ENCODE measurements around the gene ARL8A.

GRCh38 chr1:202184750-202185460, 40.4 kb upstream of the ARL8A start:
- TF ChIP-seq, protein P1, sequence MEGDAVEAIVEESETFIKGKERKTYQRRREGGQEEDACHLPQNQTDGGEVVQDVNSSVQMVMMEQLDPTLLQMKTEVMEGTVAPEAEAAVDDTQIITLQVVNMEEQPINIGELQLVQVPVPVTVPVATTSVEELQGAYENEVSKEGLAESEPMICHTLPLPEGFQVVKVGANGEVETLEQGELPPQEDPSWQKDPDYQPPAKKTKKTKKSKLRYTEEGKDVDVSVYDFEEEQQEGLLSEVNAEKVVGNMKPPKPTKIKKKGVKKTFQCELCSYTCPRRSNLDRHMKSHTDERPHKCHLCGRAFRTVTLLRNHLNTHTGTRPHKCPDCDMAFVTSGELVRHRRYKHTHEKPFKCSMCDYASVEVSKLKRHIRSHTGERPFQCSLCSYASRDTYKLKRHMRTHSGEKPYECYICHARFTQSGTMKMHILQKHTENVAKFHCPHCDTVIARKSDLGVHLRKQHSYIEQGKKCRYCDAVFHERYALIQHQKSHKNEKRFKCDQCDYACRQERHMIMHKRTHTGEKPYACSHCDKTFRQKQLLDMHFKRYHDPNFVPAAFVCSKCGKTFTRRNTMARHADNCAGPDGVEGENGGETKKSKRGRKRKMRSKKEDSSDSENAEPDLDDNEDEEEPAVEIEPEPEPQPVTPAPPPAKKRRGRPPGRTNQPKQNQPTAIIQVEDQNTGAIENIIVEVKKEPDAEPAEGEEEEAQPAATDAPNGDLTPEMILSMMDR (IDR thresholded peaks at IDR 0.05), result peak; percentile 91
- TF ChIP-seq MAFK (IDR thresholded peaks at IDR 0.05; ENCODE audit: partially characterized antibody), result no peak
- no peak for TF ChIP-seq MYC (IDR thresholded peaks at IDR 0.05; ENCODE audit: borderline replicate concordance, low read length)
- TF ChIP-seq EP300 (IDR thresholded peaks at IDR 0.05), result no peak
- no peak for TF ChIP-seq EHMT2 (IDR thresholded peaks at IDR 0.05; ENCODE audit: low read depth)
- no peak for TF ChIP-seq USF2 (IDR thresholded peaks at IDR 0.05)
- TF ChIP-seq, protein P2, sequence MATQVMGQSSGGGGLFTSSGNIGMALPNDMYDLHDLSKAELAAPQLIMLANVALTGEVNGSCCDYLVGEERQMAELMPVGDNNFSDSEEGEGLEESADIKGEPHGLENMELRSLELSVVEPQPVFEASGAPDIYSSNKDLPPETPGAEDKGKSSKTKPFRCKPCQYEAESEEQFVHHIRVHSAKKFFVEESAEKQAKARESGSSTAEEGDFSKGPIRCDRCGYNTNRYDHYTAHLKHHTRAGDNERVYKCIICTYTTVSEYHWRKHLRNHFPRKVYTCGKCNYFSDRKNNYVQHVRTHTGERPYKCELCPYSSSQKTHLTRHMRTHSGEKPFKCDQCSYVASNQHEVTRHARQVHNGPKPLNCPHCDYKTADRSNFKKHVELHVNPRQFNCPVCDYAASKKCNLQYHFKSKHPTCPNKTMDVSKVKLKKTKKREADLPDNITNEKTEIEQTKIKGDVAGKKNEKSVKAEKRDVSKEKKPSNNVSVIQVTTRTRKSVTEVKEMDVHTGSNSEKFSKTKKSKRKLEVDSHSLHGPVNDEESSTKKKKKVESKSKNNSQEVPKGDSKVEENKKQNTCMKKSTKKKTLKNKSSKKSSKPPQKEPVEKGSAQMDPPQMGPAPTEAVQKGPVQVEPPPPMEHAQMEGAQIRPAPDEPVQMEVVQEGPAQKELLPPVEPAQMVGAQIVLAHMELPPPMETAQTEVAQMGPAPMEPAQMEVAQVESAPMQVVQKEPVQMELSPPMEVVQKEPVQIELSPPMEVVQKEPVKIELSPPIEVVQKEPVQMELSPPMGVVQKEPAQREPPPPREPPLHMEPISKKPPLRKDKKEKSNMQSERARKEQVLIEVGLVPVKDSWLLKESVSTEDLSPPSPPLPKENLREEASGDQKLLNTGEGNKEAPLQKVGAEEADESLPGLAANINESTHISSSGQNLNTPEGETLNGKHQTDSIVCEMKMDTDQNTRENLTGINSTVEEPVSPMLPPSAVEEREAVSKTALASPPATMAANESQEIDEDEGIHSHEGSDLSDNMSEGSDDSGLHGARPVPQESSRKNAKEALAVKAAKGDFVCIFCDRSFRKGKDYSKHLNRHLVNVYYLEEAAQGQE (IDR thresholded peaks at IDR 0.05), result no peak
- no peak for TF ChIP-seq POLR2A (IDR thresholded peaks at IDR 0.05; ENCODE audit: low read length)
- no peak for TF ChIP-seq HEYL (CRISPR knock-in tag; IDR thresholded peaks at IDR 0.05)
- TF ChIP-seq NFE2L2 (conservative IDR thresholded peaks at IDR 0.05; ENCODE audit: low read length), result no peak
- peak; percentile 78 for TF ChIP-seq SMC3 (IDR thresholded peaks at IDR 0.05)
- TF ChIP-seq HOXA7 (CRISPR knock-in tag; IDR thresholded peaks at IDR 0.05), result no peak
- no peak for TF ChIP-seq RFX5 (IDR thresholded peaks at IDR 0.05)
- TF ChIP-seq, protein P3, sequence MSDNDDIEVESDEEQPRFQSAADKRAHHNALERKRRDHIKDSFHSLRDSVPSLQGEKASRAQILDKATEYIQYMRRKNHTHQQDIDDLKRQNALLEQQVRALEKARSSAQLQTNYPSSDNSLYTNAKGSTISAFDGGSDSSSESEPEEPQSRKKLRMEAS (IDR thresholded peaks at IDR 0.05), result peak; percentile 62

All from A549 (cell line).